H1 (cell line): ENCODE results near the gene RHCG. TPM values are rescaled to one million over a fixed set of nuclear protein-coding genes. Genes with fewer than 3 reads are reported as not detected.

Source experiments
- CTCF ChIA-PET: fragments of 300-600 bp; sonication (Branson Sonifier 250); formaldehyde crosslinking; loops from one replicate; lab custom pipeline; 2021; ENCODE audit not compliant: partially characterized antibody; lab: Charles Lee
- POLR2A ChIA-PET: fragments of 300-600 bp; sonication (Branson Sonifier 250); formaldehyde crosslinking; loops from one replicate; lab custom pipeline; 2021; ENCODE audit warnings: inconsistent platforms; ENCODE audit not compliant: partially characterized antibody; lab: Charles Lee
- DNase-seq, 2 experiments: peaks; one replicate each; pipeline versions ENCODE4 v3.0.0 to v3.0.0-alpha.2; 2010 to 2022; ENCODE audit warnings: low spot score in 2 of 2, low read depth in 1 of 2, mixed read lengths in 1 of 2
- FAIRE-seq: peaks from 2 replicates; lab custom pipeline; 2011; peaks lifted over from hg19 to GRCh38; lab: Jason Lieb, UNC
- H2AFZ ChIP-seq: 2 replicates; pipeline ENCODE4 v1.8.1; 2012; ENCODE audit warnings: low read length, inconsistent platforms
- H2AK5ac ChIP-seq: 2 replicates; pipeline ENCODE4 v1.6.1; 2013; ENCODE audit warnings: low read depth, low read length
- H2BK120ac ChIP-seq: replicated peaks from 2 replicates; pipeline ENCODE3; 2013; ENCODE audit warnings: low read depth, low read length, inconsistent platforms
- H2BK12ac ChIP-seq: 2 replicates; pipeline ENCODE4 v1.6.1; 2013; ENCODE audit warnings: low read depth, low read length
- H2BK15ac ChIP-seq: 2 replicates; pipeline ENCODE4 v1.6.1; 2013; ENCODE audit warnings: low read length
- H2BK20ac ChIP-seq: 2 replicates; pipeline ENCODE4 v1.6.1; 2013; ENCODE audit warnings: low read length
- H2BK5ac ChIP-seq: 2 replicates; pipeline ENCODE4 v1.6.1; 2013; ENCODE audit warnings: low read depth, low read length
- H3K14ac ChIP-seq: 2 replicates; pipeline ENCODE4 v1.6.1; 2013; ENCODE audit warnings: inconsistent platforms; ENCODE audit not compliant: insufficient read length
- H3K18ac ChIP-seq: 2 replicates; pipeline ENCODE4 v1.6.1; 2013; ENCODE audit warnings: low read length; ENCODE audit errors: extremely low read depth
- H3K23ac ChIP-seq: 2 replicates; pipeline ENCODE4 v1.6.1; 2013; ENCODE audit warnings: inconsistent platforms; ENCODE audit not compliant: insufficient read length
- H3K23me2 ChIP-seq: 2 replicates; pipeline ENCODE4 v1.6.1; 2013; ENCODE audit warnings: low read depth, low read length
- H3K27ac ChIP-seq: 2 replicates; pipeline ENCODE4 v1.6.1; 2011; ENCODE audit warnings: low read depth, low read length, inconsistent platforms
- H3K27me3 ChIP-seq, 4 experiments: replicated peaks in 1 of 4; 1 replicate in 1 of 4; 2 replicates in 3 of 4; pipeline versions ENCODE4 v1.6.1 to v1.8.1; 2011 to 2013; ENCODE audit warnings: low read length in 3 of 4, mild to moderate bottlenecking in 3 of 4, inconsistent platforms in 2 of 4, mixed read lengths in 2 of 4, moderate library complexity in 1 of 4; ENCODE audit not compliant: control insufficient read depth in 3 of 4, insufficient read depth in 3 of 4; ENCODE audit errors: extremely low read depth in 1 of 4
- H3K36me3 ChIP-seq, 4 experiments: 2 replicates each; pipeline versions ENCODE4 v1.6.1 to v1.8.1; 2011 to 2013; ENCODE audit warnings: mild to moderate bottlenecking in 4 of 4, low read length in 3 of 4, moderate library complexity in 2 of 4, control low read depth in 1 of 4, inconsistent platforms in 1 of 4; ENCODE audit not compliant: insufficient read depth in 4 of 4, control insufficient read depth in 2 of 4
- H3K4ac ChIP-seq: replicated peaks from 2 replicates; pipeline ENCODE3; 2013; ENCODE audit warnings: low read length, low read depth, mixed read lengths, inconsistent platforms; ENCODE audit not compliant: insufficient read length
- H3K4me1 ChIP-seq, 4 experiments: replicated peaks in 1 of 4; 1 replicate in 1 of 4; 2 replicates in 3 of 4; pipeline versions ENCODE4 v1.6.1 to v1.8.1; 2011 to 2013; ENCODE audit warnings: low read length in 3 of 4, inconsistent platforms in 2 of 4, mixed read lengths in 1 of 4; ENCODE audit not compliant: insufficient read depth in 4 of 4, control insufficient read depth in 3 of 4
- H3K4me2 ChIP-seq, 2 experiments: 2 replicates each; pipeline versions ENCODE4 v1.6.1 to v1.8.1; 2011 to 2013; ENCODE audit warnings: low read depth in 2 of 2, low read length in 2 of 2, control low read depth in 1 of 2, inconsistent platforms in 1 of 2, mild to moderate bottlenecking in 1 of 2; ENCODE audit not compliant: insufficient read depth in 1 of 2
- H3K4me3 ChIP-seq, 4 experiments: fragments of 200-600, 300-600 bp in 1 of 4; sonication (generic), shearing (Covaris generic), sonication (Bioruptor Twin) in 1 of 4; 2 replicates each; pipeline versions ENCODE4 v1.5.1 to v1.8.1; 2011 to 2016; ENCODE audit warnings: low read length in 4 of 4, low read depth in 3 of 4, control low read depth in 2 of 4, inconsistent platforms in 2 of 4, mild to moderate bottlenecking in 2 of 4, mixed read lengths in 1 of 4, moderate library complexity in 1 of 4; ENCODE audit not compliant: insufficient read depth in 2 of 4; ENCODE audit errors: extremely low read depth in 1 of 4
- H3K56ac ChIP-seq: replicated peaks from 2 replicates; pipeline ENCODE3; 2013; ENCODE audit warnings: low read depth, mild to moderate bottlenecking, mixed read lengths, low read length, inconsistent platforms; ENCODE audit not compliant: insufficient read length
- H3K79me1 ChIP-seq: 2 replicates; pipeline ENCODE4 v1.6.1; 2013; ENCODE audit warnings: low read depth, low read length, control low read depth
- H3K79me2 ChIP-seq, 2 experiments: 2 replicates each; pipeline versions ENCODE4 v1.6.1 to v1.8.1; 2012 to 2013; ENCODE audit warnings: low read length in 2 of 2, mild to moderate bottlenecking in 2 of 2, inconsistent platforms in 1 of 2; ENCODE audit not compliant: insufficient read depth in 2 of 2, control insufficient read depth in 1 of 2
- H3K9ac ChIP-seq, 4 experiments: replicated peaks in 1 of 4; 1 replicate in 1 of 4; 2 replicates in 3 of 4; pipeline versions ENCODE4 v1.6.1 to v1.8.1; 2011 to 2013; ENCODE audit warnings: low read depth in 3 of 4, low read length in 3 of 4, control low read depth in 2 of 4, mild to moderate bottlenecking in 2 of 4, moderate library complexity in 2 of 4, inconsistent platforms in 1 of 4; ENCODE audit errors: extremely low read depth in 1 of 4
- H3K9me3 ChIP-seq, 2 experiments: 2 replicates each; pipeline versions ENCODE4 v1.6.1 to v1.8.1; 2012 to 2013; ENCODE audit warnings: mild to moderate bottlenecking in 2 of 2, moderate library complexity in 2 of 2, control low read depth in 1 of 2, inconsistent platforms in 1 of 2, low read depth in 1 of 2, low read length in 1 of 2, mixed read lengths in 1 of 2; ENCODE audit not compliant: insufficient read depth in 2 of 2
- H4K20me1 ChIP-seq, 2 experiments: replicated peaks in 1 of 2; 2 replicates each; pipeline versions ENCODE3 to v1.8.1; 2011 to 2013; ENCODE audit warnings: inconsistent platforms in 2 of 2, low read length in 2 of 2, mild to moderate bottlenecking in 1 of 2; ENCODE audit not compliant: insufficient read depth in 2 of 2, control insufficient read depth in 1 of 2
- H4K5ac ChIP-seq: 2 replicates; pipeline ENCODE4 v1.6.1; 2013; ENCODE audit warnings: low read length, low read depth, mixed read lengths, inconsistent platforms; ENCODE audit not compliant: insufficient read length
- H4K8ac ChIP-seq: 2 replicates; pipeline ENCODE4 v1.8.0; 2013; ENCODE audit warnings: mild to moderate bottlenecking, moderate library complexity, low read length, inconsistent platforms; ENCODE audit not compliant: insufficient read depth; ENCODE audit errors: extremely low read depth
- H4K91ac ChIP-seq: replicated peaks from 2 replicates; pipeline ENCODE3; 2013; ENCODE audit warnings: low read length, mixed read lengths, inconsistent platforms; ENCODE audit not compliant: insufficient read length
- CEBPB ChIP-seq: IDR thresholded peaks from 2 replicates; pipeline ENCODE4 v1.6.1; 2012; ENCODE audit warnings: low read depth, low read length
- CTCF ChIP-seq, 3 experiments: IDR thresholded peaks; 1 replicate in 2 of 3; 2 replicates in 1 of 3; pipeline versions ENCODE4 v1.5.1 to v1.6.1; 2011; ENCODE audit warnings: low read length in 3 of 3, mild to moderate bottlenecking in 3 of 3, inconsistent platforms in 2 of 3, low read depth in 1 of 3, moderate library complexity in 1 of 3; ENCODE audit not compliant: insufficient read depth in 1 of 3; ENCODE audit errors: control extremely low read depth in 1 of 3
- KDM5A ChIP-seq: fragments of 200-600 bp; IDR thresholded peaks from 2 replicates; pipeline ENCODE4 v1.7.1; 2012; ENCODE audit warnings: mild to moderate bottlenecking, low read length, inconsistent platforms, mixed read lengths
- NANOG ChIP-seq: IDR thresholded peaks from 2 replicates; pipeline ENCODE4 v1.6.1; 2011; ENCODE audit warnings: low read length, low read depth, mild to moderate bottlenecking, inconsistent platforms; ENCODE audit not compliant: insufficient read depth, poor library complexity, severe bottlenecking
- POU5F1 ChIP-seq: IDR thresholded peaks from 2 replicates; pipeline ENCODE4 v1.6.1; 2011; ENCODE audit warnings: low read depth, mild to moderate bottlenecking, low read length, moderate library complexity
- TCF12 ChIP-seq: IDR thresholded peaks from 2 replicates; pipeline ENCODE4 v1.6.1; 2011; ENCODE audit warnings: low read depth, mild to moderate bottlenecking, low read length
- WGBS, 2 experiments: shearing (Covaris generic) in 1 of 2; methylation state at CpG; one replicate each; pipeline versions ENCODE4 v1.1.6 to v1.1.7; 2013 to 2015; ENCODE audit warnings: low lambda C conversion rate in 2 of 2, mixed read lengths in 2 of 2, inconsistent platforms in 1 of 2, low coverage in 1 of 2, missing lambda C conversion rate in 1 of 2; ENCODE audit not compliant: insufficient replicate concordance in 2 of 2, insufficient coverage in 1 of 2, insufficient read length in 1 of 2; ENCODE audit errors: extremely low coverage in 1 of 2, missing lambda C conversion rate in 1 of 2; 5-methylcytosine and 5-hydroxymethylcytosine counted together
- polyA plus RNA-seq, 7 experiments: library from polyadenylated mRNA; depleted of rRNA in 3 of 7; stranded (reverse) in 5 of 7; unstranded in 2 of 7; fragments of >200 nt in 5 of 7; fragments of 200-250 nt in 2 of 7; gene quantifications; 1 replicate in 5 of 7; 2 replicates in 1 of 7; 4 replicates in 1 of 7; pipeline versions ENCODE4 v1.2.1 to v1.2.3, GENCODE V29; 2011 to 2013; ENCODE audit warnings: missing spikeins in 2 of 7, mixed read lengths in 2 of 7
- total RNA-seq: library from RNA; stranded (reverse); fragmentation: NEBNext Ultra II Directional; extraction: Animal tissue kit (Norgen Biotek cat#: 25700); gene quantifications from 2 replicates; pipeline ENCODE4 v1.2.1, GENCODE V29; 2021

RHCG gene
- total and polyA plus RNA-seq, 2 of the 8 experiments (the other 6 are each of a cell fraction or from before 2014, with no cell fraction given), result 0.68 TPM; not detected in 1

GRCh38 chr15:89495638-89496145, 691 bp downstream of the RHCG start:
- peak overlapping the region; percentile 51 to 87 for H3K4me2 ChIP-seq
- no peaks in the 10 kb centered on the region for H3K79me2 ChIP-seq
- H3K18ac ChIP-seq, result no peak overlapping the region
- H3K4ac ChIP-seq, result no peak overlapping the region
- no peaks in the 10 kb centered on the region for H3K9me3 ChIP-seq
- H4K91ac ChIP-seq, result no peak overlapping the region
- DNase-seq (no peak), FAIRE-seq (no peak)
- CTCF ChIA-PET, result interaction anchor here (0.6 to 9.7 kb wide), 33 partner anchors 6 to 634 kb away, joined by 3 to 187 read pairs (median 5); partner anchors contain the start of gene TICRR
- no peaks in the 10 kb centered on the region; the same call in 1 of the 2 replicates for H3K79me1 ChIP-seq
- H3K14ac ChIP-seq, result no peak overlapping the region
- no peaks in the 10 kb centered on the region for H4K20me1 ChIP-seq
- peaks cover 0 to 6% (median 4%) of the 10 kb centered on the region in 4 experiments; a peak in 6 of 7 replicates for H3K4me1 ChIP-seq
- H3K9ac ChIP-seq, result no peak overlapping the region; a peak in 1 of 7 replicates
- H3K27me3 ChIP-seq, result peaks cover 2 to 25% (median 19%) of the 10 kb centered on the region in 4 experiments
- no peak overlapping the region for H2BK15ac ChIP-seq
- no peak overlapping the region for H3K56ac ChIP-seq
- no peak overlapping the region for H2AFZ ChIP-seq
- 73% methylated on average over 10 of the region's 10 CpGs; no CpG with 5 or more reads in 1 of the 2 experiments for WGBS, 2 experiments
- H3K23ac ChIP-seq, result no peak overlapping the region
- H2BK12ac ChIP-seq, result no peak overlapping the region
- H3K4me3 ChIP-seq, result peak overlapping the region in 2 of 4 experiments; percentile 30 to 62; a peak in 4 of 8 replicates
- no peak overlapping the region for H3K27ac ChIP-seq
- H4K5ac ChIP-seq, result no peak overlapping the region
- no peaks in the 10 kb centered on the region for H3K36me3 ChIP-seq
- TF ChIP-seq NANOG (no peak), TCF12 (no peak), CTCF (IDR thresholded peaks at IDR 0.05; ENCODE audit: control extremely low read depth in 1 of 3, insufficient read depth in 1 of 3, low read depth in 1 of 3, low read length in 3 of 3) (no peak), CEBPB (no peak), KDM5A (no peak), POU5F1 (no peak)
- H2AK5ac ChIP-seq, result no peak overlapping the region
- H2BK120ac ChIP-seq, result no peak overlapping the region
- H4K8ac ChIP-seq, result peak overlapping the region; percentile 26; the same call in 1 of the 2 replicates
- peaks cover 2% of the 10 kb centered on the region; the same call in 1 of the 2 replicates for H3K23me2 ChIP-seq
- H2BK5ac ChIP-seq, result no peak overlapping the region
- POLR2A ChIA-PET, result interaction anchor here (1.4 to 1.8 kb wide), 2 partner anchors 79 to 154 kb away, joined by 4 to 5 read pairs; partner anchors contain the start of gene TICRR
- no peak overlapping the region for H2BK20ac ChIP-seq
